HepG2 (cell line): ENCODE measurements around the gene AGPAT2. TPM values are rescaled to one million over a fixed set of nuclear protein-coding genes. Genes with fewer than 3 reads are reported as not detected.

Experiments used
- CBX2 ChIP-seq, 2 experiments: fragments of 200-600 bp in 1 of 2; sonication (generic); formaldehyde crosslinking in 1 of 2; IDR thresholded peaks; 2 replicates each; pipeline versions ENCODE4 v1.7.0 to v1.8.1; 2018 to 2022; ENCODE audit warnings: low read depth in 2 of 2, low read length in 1 of 2, mild to moderate bottlenecking in 1 of 2, missing genetic modification reagents in 1 of 2
- DZIP1 ChIP-seq: sonication (generic); formaldehyde crosslinking; IDR thresholded peaks from 2 replicates; pipeline ENCODE4 v1.5.0; 2020; ENCODE audit warnings: mild to moderate bottlenecking, missing genetic modification reagents
- HHEX ChIP-seq: IDR thresholded peaks from 2 replicates; pipeline ENCODE4 v1.6.1; 2016; ENCODE audit warnings: control low read depth
- HMGXB3 ChIP-seq: sonication (generic); formaldehyde crosslinking; IDR thresholded peaks from 2 replicates; pipeline ENCODE4 v1.4.0; 2020; ENCODE audit warnings: missing genetic modification reagents, borderline replicate concordance
- HNRNPLL ChIP-seq: fragments of 200-400 bp; formaldehyde crosslinking; IDR thresholded peaks from 2 replicates; pipeline ENCODE4 v1.6.1; 2017; ENCODE audit warnings: mild to moderate bottlenecking, low read depth, low read length; ENCODE audit not compliant: poor library complexity, severe bottlenecking
- JUNB ChIP-seq: sonication (generic); formaldehyde crosslinking; IDR thresholded peaks from 2 replicates; pipeline ENCODE4 v1.8.0; 2022; ENCODE audit warnings: missing genetic modification reagents, mild to moderate bottlenecking, borderline replicate concordance
- KDM2A ChIP-seq: sonication (generic); formaldehyde crosslinking; IDR thresholded peaks from 2 replicates; pipeline ENCODE4 v1.4.0; 2020; ENCODE audit warnings: low read depth, missing genetic modification reagents, borderline replicate concordance
- KDM5B ChIP-seq: sonication (generic); formaldehyde crosslinking; IDR thresholded peaks from 2 replicates; pipeline ENCODE4 v1.4.0; 2020; ENCODE audit warnings: missing genetic modification reagents, mild to moderate bottlenecking, borderline replicate concordance
- NR0B2 ChIP-seq: sonication (generic); formaldehyde crosslinking; IDR thresholded peaks from 2 replicates; pipeline ENCODE4 v1.4.0; 2020; ENCODE audit warnings: mild to moderate bottlenecking, missing genetic modification reagents
- REL ChIP-seq: sonication (generic); formaldehyde crosslinking; conservative IDR thresholded peaks from 2 replicates; pipeline ENCODE4 v1.8.0; 2022; ENCODE audit warnings: mild to moderate bottlenecking, missing genetic modification reagents, moderate library complexity
- RXRA ChIP-seq: sonication (generic); formaldehyde crosslinking; IDR thresholded peaks from 2 replicates; pipeline ENCODE4 v1.5.1; 2020; ENCODE audit warnings: missing genetic modification reagents
- ZBTB34 ChIP-seq: sonication (generic); formaldehyde crosslinking; IDR thresholded peaks from 2 replicates; pipeline ENCODE4 v1.8.0; 2022; ENCODE audit warnings: mild to moderate bottlenecking, missing genetic modification reagents
- ZNF383 ChIP-seq: sonication (generic); formaldehyde crosslinking; IDR thresholded peaks from 2 replicates; pipeline ENCODE4 v1.4.0; 2020; ENCODE audit warnings: missing genetic modification reagents, mild to moderate bottlenecking, borderline replicate concordance
- ZNF607 ChIP-seq: sonication (generic); formaldehyde crosslinking; IDR thresholded peaks from 2 replicates; pipeline ENCODE4 v1.5.1; 2020; ENCODE audit warnings: missing genetic modification reagents, mild to moderate bottlenecking, borderline replicate concordance
- ZNF629 ChIP-seq: sonication (generic); formaldehyde crosslinking; conservative IDR thresholded peaks from 2 replicates; pipeline ENCODE4 v1.5.0; 2020; ENCODE audit warnings: missing genetic modification reagents
- ZNF691 ChIP-seq: sonication (generic); formaldehyde crosslinking; IDR thresholded peaks from 2 replicates; pipeline ENCODE4 v1.4.0; 2020; ENCODE audit warnings: missing genetic modification reagents, low read depth, mild to moderate bottlenecking, borderline replicate concordance
- ZNF792 ChIP-seq: IDR thresholded peaks from 2 replicates; pipeline ENCODE4 v1.6.1; 2016
- polyA plus RNA-seq, 8 experiments: library from polyadenylated mRNA; depleted of rRNA in 3 of 8; stranded (reverse) in 7 of 8; unstranded in 1 of 8; fragments of >200 nt; fragmentation: Illumina TruSeq in 4 of 8; extraction: Trizol in 4 of 8; gene quantifications; 2 replicates each; pipeline versions ENCODE4 v1.2.1 to v1.2.3, GENCODE V29; 2011 to 2016; ENCODE audit warnings: low read depth in 4 of 8, missing spikeins in 1 of 8, mixed read lengths in 1 of 8; ENCODE audit not compliant: insufficient read depth in 1 of 8
- total RNA-seq, 5 experiments: library from RNA; depleted of rRNA; stranded (reverse); fragments of >200 nt; fragmentation: Illumina TruSeq; extraction: Trizol; gene quantifications; 2 replicates each; pipeline ENCODE4 v1.2.3, GENCODE V29; 2016; ENCODE audit warnings: low read depth in 1 of 5

The AGPAT2 gene
- total and polyA plus RNA-seq, 2 of the 13 experiments (the other 11 are each of a cell fraction or from before 2014, with no cell fraction given) = 3.9 to 25.8 TPM

GRCh38 chr9:136686794-136687711 is at the start of gene AGPAT2 (continued):
- no peak for TF ChIP-seq DZIP1 (CRISPR knock-in tag)
- TF ChIP-seq RXRA (CRISPR knock-in tag) = no peak
- no peak for TF ChIP-seq HHEX (CRISPR knock-in tag)
- TF ChIP-seq CBX2 (IDR thresholded peaks at IDR 0.05; ENCODE audit: low read depth, low read length) = no peak
- TF ChIP-seq CBX2 (CRISPR knock-in tag; IDR thresholded peaks at IDR 0.05; ENCODE audit: low read depth) = no peak
- TF ChIP-seq HMGXB3 (CRISPR knock-in tag) = no peak
- no peak for TF ChIP-seq ZNF792 (CRISPR knock-in tag)
- TF ChIP-seq JUNB (CRISPR knock-in tag) = no peak
- peak; percentile 18; the same call in 1 of the 2 replicates for TF ChIP-seq KDM5B
- no peak for TF ChIP-seq ZNF629 (CRISPR knock-in tag)
- no peak for TF ChIP-seq ZBTB34
- TF ChIP-seq HNRNPLL = peak; percentile 26
- TF ChIP-seq ZNF691 (CRISPR knock-in tag) = no peak
- 0 out of 2 replicates have a peak, but pooled peaks have one; percentile 36 for TF ChIP-seq ZNF607 (CRISPR knock-in tag)
- TF ChIP-seq NR0B2 (CRISPR knock-in tag) = no peak
- peak; percentile 34; the same call in 1 of the 2 replicates for TF ChIP-seq KDM2A (CRISPR knock-in tag)
- TF ChIP-seq REL (CRISPR knock-in tag) = no peak
- TF ChIP-seq ZNF383 = no peak
